A549 treated with CORT108297 at 1 μM for 4 hours (cell line): ENCODE data around the gene CYTIP. TPM values are rescaled to one million over a fixed set of nuclear protein-coding genes. Genes with fewer than 3 reads are reported as not detected.

Source experiments
- total RNA-seq: library from RNA; stranded (reverse); fragments of 200-300 nt; extraction: Qiagen RNA extraction; gene quantifications from 5 replicates; pipeline ENCODE4 v1.2.3, GENCODE V29; 2022

The CYTIP gene
- not detected in 5 replicates for total RNA-seq

DNA sequence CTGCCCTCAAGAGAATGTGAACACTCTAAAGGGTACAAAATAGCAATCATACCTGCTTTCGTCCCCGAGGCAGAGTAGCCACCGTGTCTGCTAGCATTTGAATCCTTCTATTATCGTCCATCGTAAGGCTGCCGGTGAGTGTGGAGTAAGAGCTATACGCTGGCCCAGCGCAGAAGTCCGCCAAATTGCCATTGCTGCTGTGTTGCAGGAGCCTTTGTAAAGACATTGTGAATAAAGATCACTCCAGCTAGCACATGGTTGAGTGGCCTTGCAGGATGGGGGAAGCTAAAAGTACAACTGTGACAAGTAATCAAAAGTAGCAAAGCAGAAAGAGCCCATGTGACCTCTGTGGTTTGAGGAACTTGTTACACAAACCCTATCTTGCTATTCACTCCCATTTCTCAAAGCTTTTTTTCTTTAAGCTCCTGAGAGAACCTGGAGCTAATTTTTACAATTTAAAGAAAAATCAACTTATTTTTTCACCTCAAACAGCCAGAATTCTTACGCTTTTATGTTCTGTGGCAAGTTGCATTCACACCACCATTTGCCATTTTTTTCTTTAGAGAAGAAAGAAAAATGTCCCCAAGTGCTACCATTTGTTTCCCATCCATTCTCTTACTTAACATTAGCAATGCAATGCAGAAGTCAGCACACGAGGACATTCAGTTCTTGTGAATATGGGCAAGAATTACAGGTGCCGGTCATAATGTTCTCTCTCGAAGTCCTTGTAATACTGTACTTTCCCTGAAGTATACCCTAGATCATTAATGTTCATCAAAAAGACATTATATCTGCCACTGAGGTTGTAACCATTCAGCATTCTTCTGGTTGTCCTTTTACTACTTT lies at the start of gene CYTIP:
CYTIP (minus strand) TSS at position 295 of the 846 bp plus-strand sequence; CDS start at position 226, 69 bp downstream.

Other genes with a start within 250 kb of the CYTIP start
- 2.6 to 3.2 TPM (median 2.8 TPM) in 5 replicates for gene GALNT5, start 186.4 kb downstream of the CYTIP start, total RNA-seq
- gene ERMN, start 118.3 kb downstream of the CYTIP start, total RNA-seq, result not detected in 5 replicates
- gene ACVR1C, start 184.8 kb upstream of the CYTIP start, total RNA-seq, result 0.02 TPM in 3 of 5 replicates, not detected in the others